GM06990 (cell line): Measurements from ENCODE around the gene CRTC3.
"Not testable (repeated sequence)": the region's sequence is repeated elsewhere in the genome, so short reads cannot be mapped to it uniquely, and the experiment has no call there.

ENCODE experiments used
- DNase-seq: peaks from one replicate; pipeline ENCODE4 v3.0.0-alpha.2; 2011; ENCODE audit not compliant: insufficient read length; ENCODE audit errors: extremely low read depth
- H3K27me3 ChIP-seq: replicated peaks from 2 replicates; pipeline ENCODE4 v1.6.0; 2011; ENCODE audit warnings: low read length; ENCODE audit not compliant: control insufficient read depth, insufficient read depth
- H3K36me3 ChIP-seq: 2 replicates; pipeline ENCODE4 v1.5.1; 2011; ENCODE audit warnings: low read length; ENCODE audit not compliant: control insufficient read depth, insufficient read depth
- H3K4me3 ChIP-seq: replicated peaks from 2 replicates; pipeline ENCODE4 v1.5.1; 2011; ENCODE audit warnings: low read depth, mild to moderate bottlenecking, control low read depth, low read length
- TF ChIP-seq, protein P1 (sequence below): IDR thresholded peaks from 2 replicates; pipeline ENCODE4 v1.5.1; 2011; ENCODE audit warnings: low read length, control low read depth, mild to moderate bottlenecking, inconsistent platforms; ENCODE audit not compliant: insufficient read depth, poor library complexity, severe bottlenecking

The CRTC3 gene

GRCh38 chr15:90665288-90666134 lies 135.8 kb downstream of the CRTC3 start:
- Histone ChIP-seq H3K36me3 (no peaks in the 10 kb centered on the region), H3K27me3 (no peaks in the 10 kb centered on the region), H3K4me3 (peak overlapping the region; percentile 84)
- TF ChIP-seq, protein P1, sequence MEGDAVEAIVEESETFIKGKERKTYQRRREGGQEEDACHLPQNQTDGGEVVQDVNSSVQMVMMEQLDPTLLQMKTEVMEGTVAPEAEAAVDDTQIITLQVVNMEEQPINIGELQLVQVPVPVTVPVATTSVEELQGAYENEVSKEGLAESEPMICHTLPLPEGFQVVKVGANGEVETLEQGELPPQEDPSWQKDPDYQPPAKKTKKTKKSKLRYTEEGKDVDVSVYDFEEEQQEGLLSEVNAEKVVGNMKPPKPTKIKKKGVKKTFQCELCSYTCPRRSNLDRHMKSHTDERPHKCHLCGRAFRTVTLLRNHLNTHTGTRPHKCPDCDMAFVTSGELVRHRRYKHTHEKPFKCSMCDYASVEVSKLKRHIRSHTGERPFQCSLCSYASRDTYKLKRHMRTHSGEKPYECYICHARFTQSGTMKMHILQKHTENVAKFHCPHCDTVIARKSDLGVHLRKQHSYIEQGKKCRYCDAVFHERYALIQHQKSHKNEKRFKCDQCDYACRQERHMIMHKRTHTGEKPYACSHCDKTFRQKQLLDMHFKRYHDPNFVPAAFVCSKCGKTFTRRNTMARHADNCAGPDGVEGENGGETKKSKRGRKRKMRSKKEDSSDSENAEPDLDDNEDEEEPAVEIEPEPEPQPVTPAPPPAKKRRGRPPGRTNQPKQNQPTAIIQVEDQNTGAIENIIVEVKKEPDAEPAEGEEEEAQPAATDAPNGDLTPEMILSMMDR: no peak
- peak; percentile 94 for DNase-seq

DNA sequence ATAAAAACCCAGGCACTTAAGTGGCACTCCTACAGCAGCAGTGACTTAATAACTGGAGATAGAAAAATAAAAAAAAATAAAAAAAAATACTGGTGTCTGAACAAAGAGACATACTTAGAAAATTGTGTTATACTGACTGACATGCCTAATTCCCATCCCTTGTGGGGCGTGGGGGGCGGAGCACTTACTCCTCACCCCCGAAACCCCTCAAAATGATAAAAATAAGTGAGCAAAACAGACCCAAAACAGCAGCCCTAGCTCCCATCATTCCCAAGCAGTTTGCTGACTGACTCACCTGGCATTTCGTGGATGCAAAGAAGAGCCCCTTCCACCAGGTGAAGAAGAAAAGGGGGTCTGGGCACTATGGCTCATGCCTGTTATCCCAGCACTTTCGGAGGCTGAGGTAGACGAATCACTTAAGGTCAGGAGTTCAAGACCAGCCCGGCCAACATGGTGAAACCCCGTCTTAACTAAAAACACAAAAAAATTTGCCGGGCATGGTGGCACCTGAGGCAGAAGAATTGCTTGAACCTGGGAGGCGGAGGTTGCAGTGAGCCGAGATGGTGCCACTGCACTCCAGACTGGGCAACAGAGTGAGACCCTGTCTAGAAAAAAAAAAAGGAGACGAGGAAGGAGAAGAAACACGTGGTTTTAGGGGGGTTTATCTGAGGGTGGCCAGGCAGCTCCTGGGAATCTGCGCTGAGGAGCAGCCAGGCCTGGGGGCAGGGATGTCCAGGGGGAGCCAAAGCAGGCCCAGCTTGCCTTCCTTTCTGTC lies 136.6 kb downstream of the CRTC3 start:
- TF ChIP-seq, protein P1: no peak
- DNase-seq: no peak
- Histone ChIP-seq H3K27me3 (no peaks in the 10 kb centered on the region), H3K36me3 (no peaks in the 10 kb centered on the region), H3K4me3 (peak overlapping the region; percentile 84)

DNA sequence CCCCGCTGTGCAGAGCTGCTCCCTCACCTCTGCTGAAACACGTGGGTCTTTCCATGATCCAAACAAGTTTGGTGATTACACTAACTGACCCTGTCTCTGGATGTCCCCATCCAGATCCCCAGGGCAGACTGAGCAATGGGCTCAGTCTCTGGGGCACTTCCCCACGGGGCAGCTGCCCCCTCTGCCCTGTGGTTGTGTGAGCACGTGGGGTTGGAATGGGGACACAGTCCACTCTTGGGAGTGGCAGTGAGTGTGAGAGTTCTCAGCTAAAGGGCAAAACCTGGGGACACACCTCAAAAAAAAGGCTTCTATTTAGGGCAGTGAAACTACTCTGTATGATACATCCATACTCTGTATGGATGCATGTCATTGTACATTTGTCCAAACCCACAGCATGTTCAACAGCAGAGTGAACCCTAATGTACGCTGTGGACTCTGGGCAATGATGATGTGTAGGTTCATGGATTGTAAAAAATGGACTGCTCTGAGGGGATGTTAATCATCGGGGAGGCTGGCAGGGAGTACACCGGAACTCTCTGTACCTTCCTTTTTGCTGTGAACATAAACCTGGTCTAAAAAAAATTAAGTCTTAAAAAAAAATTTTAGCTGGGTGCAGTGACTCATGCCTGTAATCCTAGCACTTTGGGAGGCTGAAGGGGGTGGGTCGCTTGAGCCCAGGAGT lies 137.5 kb downstream of the CRTC3 start:
- Histone ChIP-seq H3K4me3 (no peak overlapping the region), H3K36me3 (no peaks in the 10 kb centered on the region), H3K27me3 (no peaks in the 10 kb centered on the region)
- TF ChIP-seq, protein P1: no peak
- DNase-seq: no peak

- not testable (repeated sequence) for H3K36me3 ChIP-seq, H3K4me3 ChIP-seq, DNase-seq
Observed at GRCh38 chr15:90667755-90668345, 138.1 kb downstream of the CRTC3 start.

DNA sequence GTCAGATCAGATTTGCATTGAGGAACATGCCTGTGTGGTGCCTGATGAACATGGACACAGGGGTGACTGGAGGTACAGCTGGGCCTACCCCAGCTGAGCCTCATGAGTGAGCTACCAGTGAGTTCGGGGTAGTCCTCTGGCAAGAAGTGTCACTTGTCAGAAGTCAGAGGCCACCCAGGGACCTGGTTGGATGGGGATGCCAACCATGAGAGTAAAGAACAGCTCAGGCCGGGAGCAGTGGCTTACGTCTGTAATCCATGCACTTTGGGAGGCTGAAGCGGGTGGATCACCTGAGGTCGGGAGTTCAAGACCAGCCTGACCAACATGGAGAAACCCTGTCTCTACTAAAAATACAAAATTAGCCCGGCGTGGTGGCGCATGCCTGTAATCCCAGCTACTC lies 140.9 kb downstream of the CRTC3 start:
- DNase-seq, H3K36me3 ChIP-seq, H3K27me3 ChIP-seq, H3K4me3 ChIP-seq: not testable (repeated sequence)

More at GRCh38 chr15:90667755-90668345, 138.1 kb downstream of the CRTC3 start:
- not testable (repeated sequence) for H3K27me3 ChIP-seq

DNA sequence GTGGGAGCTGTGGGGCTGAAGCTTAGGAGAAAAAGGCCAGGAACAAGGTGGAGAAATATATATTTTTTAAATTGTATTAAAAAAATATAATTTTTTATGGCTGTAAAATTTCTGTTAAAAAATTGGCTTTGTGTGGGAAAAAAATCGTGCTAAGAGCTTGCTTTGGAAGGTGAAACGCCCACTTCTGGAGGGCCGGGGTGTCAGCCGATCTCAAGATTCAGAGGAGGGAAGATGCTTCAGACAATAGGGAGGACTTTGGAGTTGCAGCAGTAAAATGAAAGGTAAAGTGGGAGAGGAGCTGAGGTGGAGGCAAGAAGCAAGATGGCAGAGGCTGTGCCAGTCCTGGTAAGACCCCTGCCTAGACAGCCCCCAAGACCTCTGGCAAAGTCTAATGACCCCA lies 141.5 kb downstream of the CRTC3 start:
- TF ChIP-seq, protein P1: no peak
- no peak for DNase-seq

GRCh38 chr15:90673357-90673756 lies 143.6 kb downstream of the CRTC3 start:
- not testable (repeated sequence) for H3K4me3 ChIP-seq, H3K36me3 ChIP-seq, H3K27me3 ChIP-seq, DNase-seq

More for the DNA sequence above, 141.5 kb downstream of the CRTC3 start:
- H3K36me3 ChIP-seq: no peaks in the 10 kb centered on the region
- H3K27me3 ChIP-seq: no peaks in the 10 kb centered on the region
- H3K4me3 ChIP-seq: no peak overlapping the region
